ENCODE results near the gene HOXD12. TPM values are rescaled to one million over a fixed set of nuclear protein-coding genes. Genes with fewer than 3 reads are reported as not detected.

The HOXD12 gene
- polyA plus RNA-seq, 1 donor (not counting 4 experiments of a cell fraction or from before 2014, with no cell fraction given) = not detected

GRCh38 chr2:176146101-176146500 is 46.5 kb downstream of the HOXD12 start:
- Histone ChIP-seq H3K9me1 (ENCODE audit: control insufficient read depth, extremely low read depth, insufficient read depth, low read length) (no peaks in the 10 kb centered on the region), H3K27ac (ENCODE audit: control insufficient read depth, insufficient read depth, low read length) (no peak overlapping the region), H3K4me2 (ENCODE audit: control insufficient read depth, extremely low read depth, insufficient read depth, low read depth, low read length) (no peak overlapping the region), H3K79me2 (ENCODE audit: control insufficient read depth, insufficient read depth, low read length) (no peaks in the 10 kb centered on the region), H3K9ac (ENCODE audit: control insufficient read depth, extremely low read depth, insufficient read depth, low read length) (no peak overlapping the region), H3K4me1 (ENCODE audit: control insufficient read depth, extremely low read depth, insufficient read depth, low read length) (no peaks in the 10 kb centered on the region), H4K20me1 (ENCODE audit: control insufficient read depth, extremely low read depth, insufficient read depth, low read length) (no peaks in the 10 kb centered on the region), H3K9me3 (ENCODE audit: control insufficient read depth, low read depth, low read length) (no peaks in the 10 kb centered on the region), H3K27me3 (ENCODE audit: control insufficient read depth, extremely low read depth, insufficient read depth, low read length) (peaks cover 80% of the 10 kb centered on the region), H3K36me3 (ENCODE audit: control insufficient read depth in 2 of 2, extremely low read depth in 1 of 2, insufficient read depth in 2 of 2, low read length in 2 of 2) (no peaks in the 10 kb centered on the region), H2AFZ (ENCODE audit: control insufficient read depth, low read length) (no peak overlapping the region), H3K4me3 (ENCODE audit: control insufficient read depth in 2 of 3, extremely low read depth in 1 of 3, insufficient read depth in 2 of 3, low read depth in 1 of 3, low read length in 3 of 3) (no peak overlapping the region)
- dilution Hi-C loops (cut with MboI; ENCODE audit: extremely low pct_ligation_motif_present, low sequenced_read_pairs) = no loop called here
- no peak for FAIRE-seq
- no peak for DNase-seq (ENCODE audit: low read depth, low spot score)
- TF ChIP-seq EZH2 (IDR thresholded peaks at IDR 0.05; ENCODE audit: low read length) (no peak), CTCF (optimal IDR thresholded peaks at IDR 0.05 in 1 of 3, IDR thresholded peaks at IDR 0.05 in 1 of 3, conservative IDR thresholded peaks at IDR 0.05 in 1 of 3; ENCODE audit: extremely low read depth in 1 of 3, insufficient read depth in 2 of 3, low read length in 3 of 3) (no peak)

DNA sequence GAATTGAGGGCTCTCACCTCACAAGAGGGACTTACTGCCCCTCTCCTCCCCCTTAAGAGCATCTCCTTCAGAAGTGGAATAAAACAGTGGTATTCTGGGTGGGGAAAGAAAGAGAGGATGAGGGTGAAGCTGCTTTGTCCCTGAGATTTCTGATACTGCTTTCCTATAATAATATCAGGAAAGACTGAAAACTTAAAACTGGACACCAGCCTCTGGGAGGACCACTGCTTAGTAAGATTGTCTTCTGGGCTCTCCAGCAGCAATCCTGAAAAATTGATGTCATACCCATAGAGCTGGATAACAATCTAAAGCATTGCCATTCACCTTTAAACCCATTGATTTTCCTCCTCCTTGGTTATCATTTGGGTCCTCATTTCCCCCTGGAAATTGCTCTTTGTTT is 47.0 kb downstream of the HOXD12 start:
- no peak overlapping the region for H2AFZ ChIP-seq (ENCODE audit: control insufficient read depth, low read length)
- FAIRE-seq (no peak), DNase-seq (ENCODE audit: low read depth, low spot score) (no peak)
- peaks cover 80% of the 10 kb centered on the region for H3K27me3 ChIP-seq (ENCODE audit: control insufficient read depth, extremely low read depth, insufficient read depth, low read length)
- no peak overlapping the region for H3K27ac ChIP-seq (ENCODE audit: control insufficient read depth, insufficient read depth, low read length)
- no peaks in the 10 kb centered on the region for H3K9me3 ChIP-seq (ENCODE audit: control insufficient read depth, low read depth, low read length)
- no peaks in the 10 kb centered on the region for H4K20me1 ChIP-seq (ENCODE audit: control insufficient read depth, extremely low read depth, insufficient read depth, low read length)
- no peak overlapping the region for H3K4me2 ChIP-seq (ENCODE audit: control insufficient read depth, extremely low read depth, insufficient read depth, low read depth, low read length)
- dilution Hi-C loops (cut with MboI; ENCODE audit: extremely low pct_ligation_motif_present, low sequenced_read_pairs) = no loop called here
- no peak overlapping the region for H3K9ac ChIP-seq (ENCODE audit: control insufficient read depth, extremely low read depth, insufficient read depth, low read length)
- no peaks in the 10 kb centered on the region for H3K36me3 ChIP-seq (ENCODE audit: control insufficient read depth in 2 of 2, extremely low read depth in 1 of 2, insufficient read depth in 2 of 2, low read length in 2 of 2)
- H3K79me2 ChIP-seq (ENCODE audit: control insufficient read depth, insufficient read depth, low read length) = no peaks in the 10 kb centered on the region
- TF ChIP-seq EZH2 (IDR thresholded peaks at IDR 0.05; ENCODE audit: low read length) (no peak), CTCF (optimal IDR thresholded peaks at IDR 0.05 in 1 of 3, IDR thresholded peaks at IDR 0.05 in 1 of 3, conservative IDR thresholded peaks at IDR 0.05 in 1 of 3; ENCODE audit: extremely low read depth in 1 of 3, insufficient read depth in 2 of 3, low read length in 3 of 3) (no peak)
- no peaks in the 10 kb centered on the region for H3K4me1 ChIP-seq (ENCODE audit: control insufficient read depth, extremely low read depth, insufficient read depth, low read length)
- H3K4me3 ChIP-seq (ENCODE audit: control insufficient read depth in 2 of 3, extremely low read depth in 1 of 3, insufficient read depth in 2 of 3, low read depth in 1 of 3, low read length in 3 of 3) = no peak overlapping the region
- H3K9me1 ChIP-seq (ENCODE audit: control insufficient read depth, extremely low read depth, insufficient read depth, low read length) = no peaks in the 10 kb centered on the region

Data from keratinocyte (primary cell).